ENCODE measurements around the gene GEMIN4. TPM values are rescaled to one million over a fixed set of nuclear protein-coding genes. Genes with fewer than 3 reads are reported as not detected.
"Not testable (repeated sequence)": the region's sequence is repeated elsewhere in the genome, so short reads cannot be mapped to it uniquely, and the experiment has no call there.

Gene GEMIN4
- total RNA-seq, 1 donor from 2014 or later: 42.4 TPM

GRCh38 chr17:705011-705410 is 47.1 kb downstream of the GEMIN4 start:
- intact Hi-C loops (cut with micrococcal nuclease): no loop called here

GRCh38 chr17:704111-704864 is 47.8 kb downstream of the GEMIN4 start:
- intact Hi-C loops (cut with micrococcal nuclease): loop anchor here (5.0 kb wide), 1 partner anchor 562 kb away; a partner anchor contains a TSS

DNA sequence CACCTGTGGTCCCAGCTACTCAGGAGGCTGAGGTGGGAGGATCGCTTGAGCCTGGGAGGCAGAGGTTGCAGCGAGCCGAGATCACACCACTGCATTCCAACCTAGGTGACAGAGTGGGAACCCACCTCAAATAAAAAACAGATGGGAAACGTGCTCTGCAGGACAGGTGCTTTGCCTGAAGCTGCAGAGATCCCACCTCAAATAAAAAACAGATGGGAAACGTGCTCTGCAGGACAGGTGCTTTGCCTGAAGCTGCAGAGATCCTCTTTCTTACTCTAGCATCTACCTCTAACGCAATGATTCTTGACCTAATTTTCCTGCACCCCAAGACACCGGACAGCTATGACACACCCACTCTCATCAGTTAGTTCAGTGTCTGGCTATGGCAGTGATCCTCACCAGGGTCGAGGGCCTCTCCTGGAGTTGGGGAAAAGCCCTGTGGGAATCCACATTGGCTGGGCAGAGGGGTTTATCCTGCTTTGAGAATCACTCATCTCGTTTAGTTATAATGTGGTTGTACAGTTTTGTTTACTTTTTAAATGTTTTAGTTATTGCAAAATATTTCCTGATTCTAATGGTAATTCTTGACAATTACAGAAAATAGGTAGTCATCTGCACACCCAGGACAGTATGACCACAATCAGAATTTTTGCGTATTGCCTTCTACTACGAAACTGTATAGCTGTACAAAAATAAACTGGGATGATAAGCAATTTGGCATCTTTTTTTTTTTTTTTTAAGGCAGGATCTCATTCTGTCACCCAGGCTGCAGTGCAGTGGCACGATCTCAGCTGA is 48.8 kb downstream of the GEMIN4 start:
- intact Hi-C loops (cut with micrococcal nuclease): loop anchor here (5.0 kb wide), 1 partner anchor 561 kb away; a partner anchor contains a TSS

DNA sequence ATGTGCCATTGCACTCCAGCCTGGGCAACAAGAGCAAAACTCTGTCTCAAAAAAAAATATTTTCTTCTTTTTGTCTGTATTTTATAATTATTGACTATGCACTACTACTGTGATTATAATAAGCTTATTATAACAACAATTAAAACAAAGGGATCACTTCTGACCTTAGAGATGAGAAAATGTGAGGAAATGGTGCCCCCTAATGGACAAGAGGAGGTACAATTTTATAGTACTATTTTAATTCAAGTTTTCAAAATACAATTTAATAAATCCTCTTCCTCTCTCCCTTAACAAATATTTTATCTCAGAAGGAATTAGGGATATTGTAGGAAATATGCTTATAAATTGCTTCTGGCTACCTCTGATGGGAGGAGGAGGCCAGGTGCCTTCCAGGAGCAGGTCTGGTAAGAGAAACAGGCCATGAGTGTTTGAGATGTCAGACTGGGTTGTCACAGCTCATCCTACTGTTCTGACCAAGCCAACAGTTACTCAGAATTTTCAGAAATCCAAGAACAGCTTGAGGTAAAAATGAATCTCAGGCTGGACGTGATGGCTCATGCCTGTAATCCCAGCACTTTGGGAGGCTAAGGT is 51.5 kb downstream of the GEMIN4 start:
- intact Hi-C loops (cut with micrococcal nuclease): loop anchor here (1.0 to 5.0 kb wide), 2 partner anchors 288 to 558 kb away; a partner anchor contains a TSS

DNA sequence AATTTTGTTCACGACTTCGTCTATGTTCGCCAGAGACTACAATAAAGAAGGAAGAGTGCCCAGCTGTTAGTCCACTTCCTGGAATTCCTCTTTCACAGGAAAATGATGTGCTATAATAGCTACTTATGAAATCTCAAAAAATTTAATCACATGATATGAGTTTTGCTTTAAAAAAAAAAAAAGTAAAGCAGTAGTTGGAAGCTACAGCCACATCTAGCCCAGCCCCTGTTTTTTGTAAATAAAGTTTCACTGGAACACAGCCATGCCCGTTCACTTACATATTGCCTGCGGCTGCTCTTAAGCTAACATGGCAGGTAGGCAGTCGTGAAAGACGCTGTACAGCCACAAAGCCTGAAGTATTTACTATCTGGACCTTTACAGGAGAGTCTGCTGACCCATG is 52.7 kb downstream of the GEMIN4 start:
- intact Hi-C loops (cut with micrococcal nuclease): no loop called here

- intact Hi-C loops (cut with micrococcal nuclease): not testable (repeated sequence)
These were observed 54.0 kb downstream of the GEMIN4 start for GRCh38 chr17:698096-698495.

- intact Hi-C loops (cut with micrococcal nuclease): no loop called here
These were observed 54.4 kb downstream of the GEMIN4 start for GRCh38 chr17:697682-698081.

DNA sequence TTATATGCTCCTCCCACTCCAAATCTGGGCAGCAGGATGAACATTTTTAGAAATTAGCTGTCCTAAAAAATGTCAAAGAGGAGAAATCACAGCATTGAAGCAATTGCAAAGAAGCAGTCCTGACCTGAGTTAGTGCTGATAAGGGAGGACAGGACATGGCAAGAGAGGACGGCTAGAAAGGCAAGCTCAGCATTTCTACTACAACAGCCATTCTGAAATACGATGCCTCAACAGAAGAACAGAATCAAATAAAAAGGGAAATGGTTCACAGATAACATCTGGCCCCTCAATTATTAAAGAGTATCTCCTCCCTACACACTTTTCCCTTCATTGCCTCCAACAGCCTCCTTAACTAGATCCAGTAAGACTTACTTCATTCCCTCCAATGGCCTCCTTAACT is 55.7 kb downstream of the GEMIN4 start:
- intact Hi-C loops (cut with micrococcal nuclease): no loop called here

Other genes with a start within 250 kb of the GEMIN4 start
- gene VPS53, start 37.4 kb downstream of the GEMIN4 start, total RNA-seq: 69.5 and 71.4 TPM in 2 replicates
- gene TLCD3A, start 19.7 kb downstream of the GEMIN4 start, total RNA-seq: 12.9 and 13.7 TPM in 2 replicates
- gene GLOD4, start 30.0 kb upstream of the GEMIN4 start, total RNA-seq: 59.3 and 60.5 TPM in 2 replicates
- 16.8 and 17.6 TPM in 2 replicates for gene MRM3, start 30.1 kb upstream of the GEMIN4 start, total RNA-seq
- 0.52 and 1.0 TPM in 2 replicates for gene NXN, start 227.5 kb upstream of the GEMIN4 start, total RNA-seq
- 10.9 and 11.4 TPM in 2 replicates for gene TIMM22, start 244.9 kb upstream of the GEMIN4 start, total RNA-seq